Activated CD8-positive, alpha-beta memory T cell treated with anti-CD3 and anti-CD28 coated beads, Interleukin-2, amount 10 ng/mL, durations not matched to agents 7 days and 5 days (primary cell): ENCODE data around the gene GRHPR. TPM values are rescaled to one million over a fixed set of nuclear protein-coding genes. Genes with fewer than 3 reads are reported as not detected.
"Not testable (repeated sequence)": the region's sequence is repeated elsewhere in the genome, so short reads cannot be mapped to it uniquely, and the experiment has no call there.

ENCODE experiments used
- ATAC-seq: fragments of 150-1000 bp; cut with Tn5 transposase; one replicate; pipeline ENCODE4 v1.10.0; 2021; ENCODE audit warnings: moderate library complexity
- CTCF ChIA-PET: fragments of 350-600 bp; sonication (Branson Sonifier 250); formaldehyde crosslinking; loops from one replicate; lab custom pipeline; 2021; ENCODE audit warnings: antibody characterized with exemption; lab: Charles Lee
- DNase-seq: peaks from one replicate; pipeline ENCODE4 v3.0.0-alpha.2; 2020
- H3K27ac Mint-ChIP-seq: one replicate; pipeline ENCODE4 v1.8.0; 2021; ENCODE audit warnings: mild to moderate bottlenecking, mixed read lengths
- H3K27me3 Mint-ChIP-seq: one replicate; pipeline ENCODE4 v1.8.0; 2021; ENCODE audit warnings: mixed read lengths
- H3K36me3 Mint-ChIP-seq: one replicate; pipeline ENCODE4 v1.8.0; 2021; ENCODE audit warnings: mild to moderate bottlenecking, mixed read lengths
- H3K4me1 Mint-ChIP-seq: one replicate; pipeline ENCODE4 v1.8.0; 2021; ENCODE audit warnings: mixed read lengths
- H3K4me3 Mint-ChIP-seq: one replicate; pipeline ENCODE4 v1.8.0; 2021; ENCODE audit warnings: mild to moderate bottlenecking, moderate library complexity, mixed read lengths
- H3K9me3 Mint-ChIP-seq: one replicate; pipeline ENCODE4 v1.8.0; 2022; ENCODE audit warnings: low read depth, mixed read lengths
- total RNA-seq, 2 experiments: library from RNA; stranded (reverse); gene quantifications; one replicate each; pipeline ENCODE4 v1.2.3, GENCODE V29; 2021

Gene GRHPR
- total RNA-seq, 2 experiments from 2014 or later: 59.3 to 65.6 TPM

- peaks cover 27% of the 10 kb centered on the region for H3K4me1 Mint-ChIP-seq
- H3K27me3 Mint-ChIP-seq: no peaks in the 10 kb centered on the region
- no peak overlapping the region for H3K4me3 Mint-ChIP-seq
- H3K9me3 Mint-ChIP-seq: peaks cover 4% of the 10 kb centered on the region
- no peak overlapping the region for H3K27ac Mint-ChIP-seq
- ATAC-seq (no peak), DNase-seq (no peak)
- peaks cover 2% of the 10 kb centered on the region for H3K36me3 Mint-ChIP-seq
- CTCF ChIA-PET: no interaction called here
Observed at GRCh38 chr9:37468620-37469019, 46.1 kb downstream of the GRHPR start.

- CTCF ChIA-PET: interaction anchor here (0.6 kb wide), 1 partner anchor 241 kb away, joined by 4 read pairs; no protein-coding TSS in a partner anchor
- H3K4me3 Mint-ChIP-seq: peak overlapping the region; percentile 71
- H3K27me3 Mint-ChIP-seq: peaks cover 9% of the 10 kb centered on the region
- peak overlapping the region; percentile 26 for H3K27ac Mint-ChIP-seq
- H3K9me3 Mint-ChIP-seq: peaks cover 10% of the 10 kb centered on the region
- no peak for DNase-seq
- H3K36me3 Mint-ChIP-seq: peaks cover 9% of the 10 kb centered on the region
- peaks cover 13% of the 10 kb centered on the region for H3K4me1 Mint-ChIP-seq
- peak; percentile 27 for ATAC-seq
Observed at GRCh38 chr9:37471942-37472684, 49.6 kb downstream of the GRHPR start.

GRCh38 chr9:37473982-37474381 lies 51.5 kb downstream of the GRHPR start:
- ATAC-seq, CTCF ChIA-PET, H3K9me3 Mint-ChIP-seq, H3K4me3 Mint-ChIP-seq, H3K36me3 Mint-ChIP-seq, DNase-seq, H3K27ac Mint-ChIP-seq: not testable (repeated sequence)
- Mint-ChIP-seq H3K4me1 (peaks cover 12% of the 10 kb centered on the region), H3K27me3 (peaks cover 26% of the 10 kb centered on the region)

- H3K36me3 Mint-ChIP-seq: peaks cover 9% of the 10 kb centered on the region
- H3K27ac Mint-ChIP-seq: no peak overlapping the region
- DNase-seq (no peak), ATAC-seq (no peak)
- H3K27me3 Mint-ChIP-seq: peaks cover 29% of the 10 kb centered on the region
- no peak overlapping the region for H3K4me3 Mint-ChIP-seq
- H3K9me3 Mint-ChIP-seq: peaks cover 10% of the 10 kb centered on the region
- CTCF ChIA-PET: interaction anchor here (1.0 kb wide), 1 partner anchor 8 kb away, joined by 4 read pairs; no protein-coding TSS in a partner anchor
- peaks cover 12% of the 10 kb centered on the region for H3K4me1 Mint-ChIP-seq
Observed at GRCh38 chr9:37474438-37474837, 51.9 kb downstream of the GRHPR start.

GRCh38 chr9:37476930-37477329 lies 54.4 kb downstream of the GRHPR start:
- Mint-ChIP-seq H3K27me3 (peaks cover 43% of the 10 kb centered on the region), H3K27ac (no peak overlapping the region), H3K4me3 (no peak overlapping the region), H3K9me3 (peaks cover 10% of the 10 kb centered on the region), H3K36me3 (peaks cover 9% of the 10 kb centered on the region), H3K4me1 (peaks cover 8% of the 10 kb centered on the region)
- DNase-seq (no peak), ATAC-seq (no peak)
- CTCF ChIA-PET: no interaction called here

- H3K36me3 Mint-ChIP-seq, H3K4me3 Mint-ChIP-seq, H3K27ac Mint-ChIP-seq, ATAC-seq, H3K4me1 Mint-ChIP-seq, H3K9me3 Mint-ChIP-seq, CTCF ChIA-PET, DNase-seq: not testable (repeated sequence)
- peaks cover 43% of the 10 kb centered on the region for H3K27me3 Mint-ChIP-seq
Observed at GRCh38 chr9:37477443-37477842, 54.9 kb downstream of the GRHPR start.

GRCh38 chr9:37477987-37478619 lies 55.6 kb downstream of the GRHPR start:
- ATAC-seq, H3K27ac Mint-ChIP-seq, CTCF ChIA-PET, H3K4me3 Mint-ChIP-seq, H3K9me3 Mint-ChIP-seq, H3K36me3 Mint-ChIP-seq, H3K4me1 Mint-ChIP-seq, DNase-seq: not testable (repeated sequence)
- H3K27me3 Mint-ChIP-seq: peaks cover 43% of the 10 kb centered on the region

GRCh38 chr9:37480759-37481158 lies 58.3 kb downstream of the GRHPR start:
- DNase-seq (no peak), ATAC-seq (no peak)
- H3K4me3 Mint-ChIP-seq: no peak overlapping the region
- H3K27ac Mint-ChIP-seq: no peak overlapping the region
- peaks cover 9% of the 10 kb centered on the region for H3K4me1 Mint-ChIP-seq
- CTCF ChIA-PET: interaction anchor here (1.1 to 1.2 kb wide), 2 partner anchors 15 to 65 kb away, joined by 3 read pairs; partner anchors contain the start of gene ZBTB5
- H3K27me3 Mint-ChIP-seq: peaks cover 41% of the 10 kb centered on the region
- no peaks in the 10 kb centered on the region for H3K9me3 Mint-ChIP-seq
- no peaks in the 10 kb centered on the region for H3K36me3 Mint-ChIP-seq

GRCh38 chr9:37485389-37486255 lies 63.1 kb downstream of the GRHPR start, which contains the start of gene POLR1E:
POLR1E (plus strand) TSS chr9:37485948; CDS start chr9:37486048, 100 bp downstream.
- ATAC-seq (peak; percentile 96), DNase-seq (peak; percentile 97)
- Mint-ChIP-seq H3K27me3 (peaks cover 6% of the 10 kb centered on the region), H3K27ac (peak within 1 kb of the TSS; percentile 95), H3K36me3 (peaks cover 21% of the 10 kb centered on the region), H3K4me1 (peaks cover 35% of the 10 kb centered on the region), H3K9me3 (no peaks in the 10 kb centered on the region), H3K4me3 (peak within 1 kb of the TSS; percentile 95)
- CTCF ChIA-PET: interaction anchor here (0.5 to 1.5 kb wide), 5 partner anchors 78 to 452 kb away, joined by 3 to 4 read pairs (median 3); partner anchors contain the start of gene PAX5

GRCh38 chr9:37486256-37486615 lies 63.7 kb downstream of the GRHPR start:
- peaks cover 6% of the 10 kb centered on the region for H3K27me3 Mint-ChIP-seq
- CTCF ChIA-PET: interaction anchor here (0.8 to 1.5 kb wide), 2 partner anchors 78 to 107 kb away, joined by 3 to 4 read pairs; no protein-coding TSS in a partner anchor
- no peak for DNase-seq
- H3K4me1 Mint-ChIP-seq: peaks cover 38% of the 10 kb centered on the region
- no peaks in the 10 kb centered on the region for H3K9me3 Mint-ChIP-seq
- H3K27ac Mint-ChIP-seq: peak overlapping the region; percentile 95
- peaks cover 25% of the 10 kb centered on the region for H3K36me3 Mint-ChIP-seq
- H3K4me3 Mint-ChIP-seq: peak overlapping the region; percentile 95
- no peak for ATAC-seq
